Omental fat pad (tissue), 4 donors: Measurements from ENCODE around the gene CCM2. TPM values are rescaled to one million over a fixed set of nuclear protein-coding genes. Genes with fewer than 3 reads are reported as not detected.
A peak's percentile ranks its signal among the peaks of the same experiment; 100 is the strongest.

Source experiments
- ATAC-seq: fragments of 150-250 bp; one replicate; pipeline ENCODE4 v1.9.1; 2016; ENCODE audit warnings: mild to moderate bottlenecking, moderate library complexity; ENCODE audit not compliant: low FRiP score
- DNase-seq: peaks from one replicate; pipeline ENCODE4 v3.0.0-alpha.2; 2019; ENCODE audit warnings: low spot score
- CTCF ChIP-seq, 3 donors: fragments of 450-650 bp; IDR thresholded peaks; one replicate each; pipeline ENCODE4 v1.5.1; 2016 to 2017; ENCODE audit warnings: antibody characterized with exemption in 3 of 3, mild to moderate bottlenecking in 3 of 3, moderate library complexity in 2 of 3
- total RNA-seq, 4 donors: library from RNA; depleted of rRNA; stranded (reverse); fragments of >200 nt; gene quantifications; one replicate each; pipeline ENCODE4 v1.1.0, GENCODE V29; 2016

Gene CCM2
- total RNA-seq, 4 donors from 2014 or later: 40.5 to 61.7 (median 57.6) TPM

GRCh38 chr7:44960011-44960580 is 39.9 kb upstream of the CCM2 start:
- ATAC-seq (no peak), DNase-seq (no peak)

GRCh38 chr7:44961844-44962482 is 38.0 kb upstream of the CCM2 start:
- ATAC-seq (no peak), DNase-seq (no peak)
- no peak for TF ChIP-seq CTCF (IDR thresholded peaks at IDR 0.05)

More at GRCh38 chr7:44960011-44960580, 39.9 kb upstream of the CCM2 start:
- TF ChIP-seq CTCF (IDR thresholded peaks at IDR 0.05): no peak

GRCh38 chr7:44962483-44963251 is 37.3 kb upstream of the CCM2 start:
- no peak for TF ChIP-seq CTCF (IDR thresholded peaks at IDR 0.05)
- DNase-seq (no peak), ATAC-seq (peak; percentile 37)

GRCh38 chr7:44963364-44964290 is 36.4 kb upstream of the CCM2 start:
- TF ChIP-seq CTCF (IDR thresholded peaks at IDR 0.05): no peak
- no peak for DNase-seq

GRCh38 chr7:44964384-44964830 is 35.6 kb upstream of the CCM2 start:
- DNase-seq: no peak
- TF ChIP-seq CTCF (IDR thresholded peaks at IDR 0.05): no peak
- no peak for ATAC-seq

More at GRCh38 chr7:44963364-44964290, 36.4 kb upstream of the CCM2 start:
- no peak for ATAC-seq

GRCh38 chr7:44964831-44965440 is 35.1 kb upstream of the CCM2 start:
- DNase-seq (no peak), ATAC-seq (no peak)
- TF ChIP-seq CTCF (IDR thresholded peaks at IDR 0.05): no peak
